Body of pancreas (tissue), 4 donors: ENCODE data around the gene C1orf74. TPM values are rescaled to one million over a fixed set of nuclear protein-coding genes. Genes with fewer than 3 reads are reported as not detected.

Experiments used
- ATAC-seq: fragments of 150-250 bp; one replicate; pipeline ENCODE4 v1.9.1; 2016
- DNase-seq, 4 donors: peaks; one replicate each; pipeline ENCODE4 v3.0.0-alpha.2; 2019
- H3K27ac ChIP-seq, 4 donors: fragments of 200-600 bp; sonication (generic); 1 replicate in 3 of 4; 2 replicates in 1 of 4; pipeline versions ENCODE4 v1.5.1 to v1.6.1; 2016 to 2019; ENCODE audit warnings: mild to moderate bottlenecking in 1 of 4, mixed read lengths in 1 of 4, moderate library complexity in 1 of 4
- H3K27me3 ChIP-seq, 2 donors: fragments of 200-600 bp; sonication (generic); one replicate each; pipeline ENCODE4 v1.6.0; 2016; ENCODE audit warnings: mild to moderate bottlenecking in 1 of 2
- H3K36me3 ChIP-seq, 2 donors: fragments of 200-600 bp; sonication (generic); replicated peaks in 1 of 2; 2 replicates each; pipeline ENCODE4 v1.5.1; 2016; ENCODE audit warnings: low read depth in 2 of 2; ENCODE audit not compliant: insufficient read depth in 1 of 2
- H3K4me1 ChIP-seq: fragments of 200-600 bp; sonication (generic); one replicate; pipeline ENCODE4 v1.6.0; 2016
- H3K4me3 ChIP-seq, 2 donors: fragments of 200-600 bp; sonication (generic); 1 replicate in 1 of 2; 2 replicates in 1 of 2; pipeline ENCODE4 v1.5.1; 2016 to 2019
- H3K9me3 ChIP-seq, 3 donors: fragments of 200-600 bp; sonication (generic); 1 replicate in 2 of 3; 2 replicates in 1 of 3; pipeline ENCODE4 v1.5.1; 2016
- POLR2A ChIP-seq, 3 donors: fragments of 450-650 bp; IDR thresholded peaks; one replicate each; pipeline ENCODE4 v1.6.1; 2016; ENCODE audit warnings: antibody characterized with exemption in 3 of 3, mild to moderate bottlenecking in 2 of 3
- WGBS, 2 donors: methylation state at CpG; one replicate each; pipeline ENCODE4 v1.1.5; 2017; 5-methylcytosine and 5-hydroxymethylcytosine counted together
- intact Hi-C: fragments of 100-400 bp; cut with DNase I; formaldehyde crosslinking; loops from one replicate; pipeline ENCODE4 v1.15.1; 2023
- total RNA-seq, 2 donors: library from RNA; depleted of rRNA; stranded (reverse); fragments of >200 nt; gene quantifications; one replicate each; pipeline ENCODE4 v1.1.0, GENCODE V29; 2016
- TF ChIP-seq, protein P1 (sequence below), 7 experiments: fragments of 450-650 bp in 4 of 7; fragments of 200-600 bp in 3 of 7; sonication (generic) in 3 of 7; IDR thresholded peaks; one replicate each; pipeline ENCODE4 v1.5.1; 2016 to 2019; ENCODE audit warnings: antibody characterized with exemption in 7 of 7

The C1orf74 gene
- total RNA-seq, 2 donors from 2014 or later, result 0.33 to 1.0 TPM

DNA sequence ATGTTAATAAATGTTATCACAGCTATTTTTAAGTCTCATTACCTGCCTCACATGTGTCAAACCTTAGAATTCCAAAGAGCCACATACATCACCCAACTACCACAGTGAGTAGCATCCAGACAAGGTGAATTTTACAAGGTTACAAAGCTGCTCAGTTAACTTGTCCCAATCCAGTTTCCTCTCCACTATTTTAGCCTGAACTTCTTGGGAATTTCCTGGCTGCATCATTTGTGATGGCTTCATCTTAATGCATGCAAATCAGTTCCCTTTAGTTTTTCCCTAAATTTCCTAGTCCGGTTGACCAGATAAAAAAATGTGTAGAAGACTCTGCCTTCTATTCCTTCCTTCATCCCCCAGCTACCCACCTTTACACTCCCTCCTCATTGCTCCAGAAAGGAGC, 29.1 kb downstream of the C1orf74 start:
- 60 to 71% methylated on average over 1 of the region's 1 CpG for whole genome bisulfite sequencing, 2 donors
- H3K27ac ChIP-seq, result no peak overlapping the region
- DNase-seq (no peak), ATAC-seq (no peak)
- TF ChIP-seq, protein P1, sequence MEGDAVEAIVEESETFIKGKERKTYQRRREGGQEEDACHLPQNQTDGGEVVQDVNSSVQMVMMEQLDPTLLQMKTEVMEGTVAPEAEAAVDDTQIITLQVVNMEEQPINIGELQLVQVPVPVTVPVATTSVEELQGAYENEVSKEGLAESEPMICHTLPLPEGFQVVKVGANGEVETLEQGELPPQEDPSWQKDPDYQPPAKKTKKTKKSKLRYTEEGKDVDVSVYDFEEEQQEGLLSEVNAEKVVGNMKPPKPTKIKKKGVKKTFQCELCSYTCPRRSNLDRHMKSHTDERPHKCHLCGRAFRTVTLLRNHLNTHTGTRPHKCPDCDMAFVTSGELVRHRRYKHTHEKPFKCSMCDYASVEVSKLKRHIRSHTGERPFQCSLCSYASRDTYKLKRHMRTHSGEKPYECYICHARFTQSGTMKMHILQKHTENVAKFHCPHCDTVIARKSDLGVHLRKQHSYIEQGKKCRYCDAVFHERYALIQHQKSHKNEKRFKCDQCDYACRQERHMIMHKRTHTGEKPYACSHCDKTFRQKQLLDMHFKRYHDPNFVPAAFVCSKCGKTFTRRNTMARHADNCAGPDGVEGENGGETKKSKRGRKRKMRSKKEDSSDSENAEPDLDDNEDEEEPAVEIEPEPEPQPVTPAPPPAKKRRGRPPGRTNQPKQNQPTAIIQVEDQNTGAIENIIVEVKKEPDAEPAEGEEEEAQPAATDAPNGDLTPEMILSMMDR (IDR thresholded peaks at IDR 0.05), result no peak
- no peak for TF ChIP-seq POLR2A (IDR thresholded peaks at IDR 0.05)
- no peaks in the 10 kb centered on the region for H3K27me3 ChIP-seq
- no peaks in the 10 kb centered on the region for H3K9me3 ChIP-seq
- H3K4me1 ChIP-seq, result no peaks in the 10 kb centered on the region
- no peaks in the 10 kb centered on the region for H3K36me3 ChIP-seq
- no peak overlapping the region for H3K4me3 ChIP-seq
- intact Hi-C loops, result no loop called here

DNA sequence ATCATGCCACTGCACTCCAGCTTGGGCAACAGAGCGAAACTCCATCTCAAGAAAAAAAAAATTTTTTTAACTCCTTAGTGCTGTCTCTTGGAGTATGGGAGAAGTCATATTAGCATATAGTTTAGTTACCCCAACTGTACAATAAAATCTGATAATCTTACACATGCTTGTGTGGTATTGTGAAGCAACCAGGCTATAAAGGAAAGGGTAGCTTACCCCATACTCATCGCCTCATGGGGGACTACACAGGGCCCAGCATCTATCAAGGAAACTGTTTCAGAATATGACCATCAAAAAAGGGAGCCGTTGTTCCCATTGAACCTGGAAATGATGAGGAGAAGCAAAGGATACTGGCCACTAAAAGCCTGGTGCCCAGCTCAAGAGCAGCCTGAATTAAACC, 31.5 kb downstream of the C1orf74 start:
- 83 to 88% methylated on average over 3 of the region's 3 CpGs for WGBS, 2 donors

DNA sequence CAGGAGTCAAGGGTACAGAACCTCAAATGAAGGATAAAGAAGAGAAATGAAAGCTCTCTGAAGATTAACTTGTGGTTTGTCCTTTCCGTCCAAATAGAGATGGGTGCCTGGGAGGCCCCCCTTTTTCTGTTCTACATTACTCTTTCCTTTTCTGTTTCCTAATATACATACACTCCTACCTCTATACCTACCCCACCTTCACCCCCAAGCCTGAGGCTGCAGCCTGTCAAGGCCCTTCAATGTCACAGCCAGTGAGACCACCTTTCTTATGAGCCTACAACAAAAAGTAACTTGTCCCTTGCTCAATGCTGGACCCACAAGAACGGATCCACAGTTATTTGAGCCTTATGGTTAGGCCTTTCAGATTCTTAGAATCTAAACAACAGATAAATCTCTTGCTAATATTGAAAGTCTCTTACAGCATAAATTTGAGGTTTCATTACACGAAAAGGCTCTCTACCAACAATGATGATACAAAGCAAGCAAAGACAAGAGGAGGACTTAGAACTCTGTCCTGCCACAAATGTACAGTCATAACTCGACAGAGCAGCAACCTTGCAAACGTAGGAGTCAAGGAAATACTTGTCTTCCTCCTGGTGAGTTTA, 32.6 kb downstream of the C1orf74 start:
- Histone ChIP-seq H3K4me1 (peaks cover 11% of the 10 kb centered on the region), H3K27ac (no peak overlapping the region), H3K27me3 (no peaks in the 10 kb centered on the region), H3K4me3 (no peak overlapping the region), H3K36me3 (no peaks in the 10 kb centered on the region), H3K9me3 (no peaks in the 10 kb centered on the region)
- no peak for TF ChIP-seq POLR2A (IDR thresholded peaks at IDR 0.05)
- TF ChIP-seq, protein P1 (IDR thresholded peaks at IDR 0.05), result no peak
- WGBS, 2 donors, result 54 to 75% methylated on average over 5 of the region's 5 CpGs
- DNase-seq (no peak), ATAC-seq (no peak)
- intact Hi-C loops, result no loop called here

More for the DNA sequence above, 31.5 kb downstream of the C1orf74 start:
- no peaks in the 10 kb centered on the region for H3K36me3 ChIP-seq
- H3K27ac ChIP-seq, result no peak overlapping the region
- no peaks in the 10 kb centered on the region for H3K9me3 ChIP-seq
- DNase-seq (no peak), ATAC-seq (no peak)
- H3K4me1 ChIP-seq, result peaks cover 5% of the 10 kb centered on the region
- intact Hi-C loops, result no loop called here
- H3K27me3 ChIP-seq, result no peaks in the 10 kb centered on the region
- no peak for TF ChIP-seq POLR2A (IDR thresholded peaks at IDR 0.05)
- TF ChIP-seq, protein P1 (IDR thresholded peaks at IDR 0.05), result no peak
- H3K4me3 ChIP-seq, result no peak overlapping the region

DNA sequence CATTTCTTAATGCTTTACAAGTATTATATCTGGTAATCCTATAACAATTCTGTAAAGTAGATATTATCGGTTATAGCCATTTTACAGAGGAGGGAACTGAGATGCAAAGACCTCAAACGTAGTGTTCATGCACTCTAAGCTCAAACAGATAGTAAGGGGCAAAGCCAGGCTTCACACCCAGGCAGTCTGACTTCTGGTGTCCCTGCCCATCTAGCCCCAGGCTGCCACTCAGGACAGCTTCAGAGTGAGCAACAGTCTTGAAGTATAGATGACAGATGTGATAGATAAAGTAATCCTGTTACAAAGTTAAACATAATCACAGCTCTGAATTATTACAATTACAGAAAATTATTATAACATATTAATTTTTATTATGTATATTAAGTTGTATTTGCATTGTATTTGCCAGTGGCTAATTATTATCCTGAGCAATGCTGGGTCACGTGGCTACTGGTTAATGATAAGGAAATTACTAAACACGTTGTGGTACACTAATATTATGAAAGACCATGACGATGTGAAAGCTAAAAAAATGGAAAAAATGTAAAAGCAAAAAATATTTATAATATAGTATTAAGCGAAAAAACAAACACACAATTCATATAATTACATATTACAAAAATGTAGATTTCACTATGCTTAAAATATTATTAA, 34.6 kb downstream of the C1orf74 start:
- Histone ChIP-seq H3K27ac (no peak overlapping the region), H3K9me3 (no peaks in the 10 kb centered on the region), H3K27me3 (no peaks in the 10 kb centered on the region), H3K4me3 (no peak overlapping the region), H3K4me1 (peaks cover 11% of the 10 kb centered on the region), H3K36me3 (no peaks in the 10 kb centered on the region)
- TF ChIP-seq, protein P1 (IDR thresholded peaks at IDR 0.05), result no peak
- TF ChIP-seq POLR2A (IDR thresholded peaks at IDR 0.05), result no peak
- 35 to 39% methylated on average over 6 of the region's 6 CpGs for WGBS, 2 donors
- no peak for ATAC-seq
- no peak for DNase-seq
- intact Hi-C loops, result no loop called here

DNA sequence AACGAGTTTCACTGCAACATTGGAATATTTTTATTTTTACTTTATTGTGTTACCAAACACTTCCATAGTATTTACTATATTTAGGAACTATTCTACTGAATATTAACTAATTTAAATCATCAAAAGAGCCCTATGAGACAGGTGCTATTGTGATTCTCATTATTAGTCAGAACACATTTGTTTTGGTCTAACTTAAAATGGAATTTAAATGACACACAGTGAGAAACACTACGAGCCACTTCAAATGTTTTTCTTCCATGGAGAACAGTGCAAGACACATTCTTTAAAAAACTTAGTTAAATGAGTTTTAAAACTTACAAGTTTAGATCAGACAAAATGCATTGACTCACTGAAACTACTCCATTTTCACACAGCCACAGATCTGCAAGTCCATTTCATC, 35.2 kb downstream of the C1orf74 start:
- H3K4me1 ChIP-seq, result peaks cover 11% of the 10 kb centered on the region

More for the DNA sequence above, 35.2 kb downstream of the C1orf74 start:
- WGBS, 2 donors, result 56 to 62% methylated on average over 2 of the region's 2 CpGs
- ATAC-seq, result no peak
- DNase-seq, result no peak
- intact Hi-C loops, result no loop called here
- no peak for TF ChIP-seq POLR2A (IDR thresholded peaks at IDR 0.05)
- TF ChIP-seq, protein P1 (IDR thresholded peaks at IDR 0.05), result no peak
- H3K27ac ChIP-seq, result no peak overlapping the region
- no peak overlapping the region for H3K4me3 ChIP-seq
- no peaks in the 10 kb centered on the region for H3K27me3 ChIP-seq
- H3K9me3 ChIP-seq, result no peaks in the 10 kb centered on the region
- no peaks in the 10 kb centered on the region for H3K36me3 ChIP-seq
